Measurements from ENCODE around the gene EPHX1.
"Not testable (repeated sequence)": the region's sequence is repeated elsewhere in the genome, so short reads cannot be mapped to it uniquely, and the experiment has no call there.

GRCh38 chr1:225815090-225815489 lies 5.2 kb downstream of the EPHX1 start:
- TF ChIP-seq CTCF (IDR thresholded peaks at IDR 0.05; ENCODE audit: low read depth, low read length, poor library complexity, severe bottlenecking); EZH2phosphoT487 (IDR thresholded peaks at IDR 0.05; ENCODE audit: borderline replicate concordance, low read length): not testable (repeated sequence)

All from DOHH2 (cell line).